ENCODE results near the gene INSRR.

INSRR gene

GRCh38 chr1:156803086-156803851 is 55.6 kb downstream of the INSRR start:
- DNase-seq: no peak

GRCh38 chr1:156802421-156802935 is 56.4 kb downstream of the INSRR start:
- no peak for DNase-seq

GRCh38 chr1:156801409-156802121 is 57.4 kb downstream of the INSRR start:
- no peak for DNase-seq

DNA sequence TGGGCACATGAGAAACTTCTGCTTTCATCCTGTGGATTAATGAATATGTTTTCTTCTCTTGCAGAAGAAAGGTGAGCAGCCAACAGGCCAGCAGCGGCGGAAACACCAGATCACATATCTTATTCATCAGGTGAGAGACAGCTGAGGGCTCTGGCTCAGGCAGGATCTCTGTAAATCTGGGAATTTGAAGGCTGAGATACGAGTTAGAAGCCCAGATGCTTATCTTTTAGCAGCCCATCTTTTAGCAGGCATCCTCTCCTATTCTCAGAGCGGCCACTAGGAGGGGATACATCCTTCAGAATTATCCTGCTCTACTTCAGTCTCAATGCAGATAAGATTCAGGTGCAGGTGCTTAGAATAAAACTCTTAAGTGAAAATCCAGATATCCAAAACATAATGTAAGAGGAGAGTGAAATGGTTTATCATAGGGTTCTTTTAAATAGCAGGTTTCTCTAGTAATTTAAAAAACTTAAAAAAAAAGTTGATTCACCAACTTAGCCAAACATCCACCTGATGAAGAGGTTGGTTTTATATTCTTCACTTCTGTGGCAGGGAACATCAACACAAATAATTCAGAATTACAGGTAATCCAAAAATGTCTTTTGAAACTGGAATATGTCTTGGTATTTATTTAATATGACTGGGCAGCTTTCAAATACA is 61.6 kb downstream of the INSRR start:
- DNase-seq: no peak

GRCh38 chr1:156796340-156797097 is 62.4 kb downstream of the INSRR start:
- no peak for DNase-seq

DNA sequence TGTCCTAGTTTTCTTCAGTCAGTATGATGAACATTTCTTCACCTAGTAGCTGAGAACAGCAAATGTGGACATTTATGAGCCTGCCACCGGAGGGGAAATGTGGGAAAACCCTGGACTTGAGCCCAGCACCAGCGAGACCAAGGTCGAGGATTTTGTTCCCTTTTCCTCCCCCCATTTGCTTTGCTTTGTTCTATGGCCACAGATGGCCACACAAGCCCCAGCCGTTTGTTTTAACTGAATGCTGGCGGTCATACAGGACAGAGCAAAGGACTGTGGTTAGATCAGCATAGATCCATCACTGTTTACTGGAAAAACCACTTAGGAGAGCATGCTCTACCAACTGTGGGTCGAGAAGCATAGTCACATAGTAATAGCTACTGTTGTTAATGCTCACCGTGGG is 63.1 kb downstream of the INSRR start:
- DNase-seq: no peak

- DNase-seq: no peak
Observed at GRCh38 chr1:156795374-156795733, 63.6 kb downstream of the INSRR start.

- no peak for DNase-seq
Observed at GRCh38 chr1:156794506-156795373, 64.2 kb downstream of the INSRR start.
